Large intestine (tissue), 3 donors: ENCODE measurements around the gene SLC2A11. TPM values are rescaled to one million over a fixed set of nuclear protein-coding genes. Genes with fewer than 3 reads are reported as not detected.

Source experiments
- DNase-seq, 2 donors: peaks; one replicate each; pipeline versions ENCODE4 v3.0.0 to v3.0.0-alpha.2; 2013
- H3K27ac ChIP-seq: one replicate; pipeline ENCODE4 v1.5.1; 2013; ENCODE audit warnings: low read length
- H3K27me3 ChIP-seq: 2 replicates; pipeline ENCODE4 v1.6.1; 2013; ENCODE audit warnings: low read length; ENCODE audit not compliant: control insufficient read depth, insufficient read depth
- H3K36me3 ChIP-seq: 2 replicates; pipeline ENCODE4 v1.6.1; 2013; ENCODE audit warnings: low read length; ENCODE audit not compliant: control insufficient read depth, insufficient read depth
- H3K4me1 ChIP-seq: one replicate; pipeline ENCODE4 v1.6.1; 2013; ENCODE audit warnings: low read length; ENCODE audit not compliant: control insufficient read depth, insufficient read depth
- H3K4me3 ChIP-seq: one replicate; pipeline ENCODE4 v1.5.1; 2013; ENCODE audit warnings: low read length
- H3K9me3 ChIP-seq: one replicate; pipeline ENCODE4 v1.6.1; 2013; ENCODE audit warnings: mild to moderate bottlenecking, low read depth, low read length, moderate library complexity; ENCODE audit not compliant: control insufficient read depth
- WGBS: methylation state at CpG from one replicate; pipeline ENCODE4 v1.1.5; 2013; ENCODE audit warnings: low lambda C conversion rate; ENCODE audit not compliant: insufficient coverage; 5-methylcytosine and 5-hydroxymethylcytosine counted together
- polyA plus RNA-seq: library from polyadenylated mRNA; unstranded; fragments of 120-200 nt; gene quantifications from one replicate; pipeline ENCODE4 v1.2.1, GENCODE V29; 2013

SLC2A11 gene
- polyA plus RNA-seq, 1 donor = 19.3 TPM

DNA sequence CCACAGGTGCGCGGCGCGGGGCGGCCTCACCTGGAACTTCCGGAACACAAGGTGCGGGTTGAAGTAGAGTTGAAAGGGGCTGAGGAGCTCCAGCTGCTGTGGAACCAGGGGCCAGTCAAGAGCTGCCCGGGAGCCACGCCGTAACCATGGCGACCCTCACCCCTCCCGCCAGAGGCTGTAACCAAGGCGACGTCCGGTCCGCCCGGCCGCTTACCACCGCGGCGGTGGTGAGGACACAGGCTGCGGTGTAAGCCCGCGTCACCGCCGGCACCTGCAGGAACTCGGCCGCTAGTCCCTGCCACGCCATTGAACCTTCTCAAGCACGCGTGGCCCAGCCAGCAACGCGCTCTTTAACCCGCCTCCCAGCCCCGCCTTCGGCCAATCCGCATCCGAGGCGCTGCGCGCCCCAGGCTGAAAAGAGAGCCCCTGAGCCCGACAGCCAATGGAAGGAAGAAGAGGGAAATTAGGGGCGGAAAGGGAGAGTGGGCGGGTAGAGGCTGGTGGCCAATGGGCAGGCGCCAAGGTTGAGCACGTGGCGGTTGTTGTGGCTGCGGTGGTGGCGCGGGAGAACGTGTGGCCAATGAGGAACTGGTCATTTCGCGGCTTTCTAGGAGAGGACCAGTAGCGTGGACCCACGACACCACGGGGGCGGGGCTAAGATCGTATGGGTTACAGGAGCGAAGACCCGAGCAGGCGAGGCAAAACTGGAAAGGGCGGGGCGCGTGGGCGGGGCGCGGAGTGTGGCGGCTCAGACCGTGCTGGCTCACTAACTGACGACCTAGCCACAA lies 18.8 kb upstream of the SLC2A11 start, which contains the start of gene DERL3:
Gene DERL3, minus strand, starts transcription at position 326 of the 788 bp plus-strand sequence. Its CDS starts 19 bp downstream, at position 307.
- peak; percentile 96 to 98 for DNase-seq
- Histone ChIP-seq H3K27ac (no peak within 1 kb of the TSS), H3K36me3 (peaks cover 29% of the 10 kb centered on the region), H3K9me3 (peaks cover 6% of the 10 kb centered on the region), H3K4me1 (peaks cover 14% of the 10 kb centered on the region), H3K27me3 (peaks cover 10% of the 10 kb centered on the region), H3K4me3 (peak within 1 kb of the TSS; percentile 41)
- WGBS = no CpG with 5 or more reads among the region's 70 CpGs

DNA sequence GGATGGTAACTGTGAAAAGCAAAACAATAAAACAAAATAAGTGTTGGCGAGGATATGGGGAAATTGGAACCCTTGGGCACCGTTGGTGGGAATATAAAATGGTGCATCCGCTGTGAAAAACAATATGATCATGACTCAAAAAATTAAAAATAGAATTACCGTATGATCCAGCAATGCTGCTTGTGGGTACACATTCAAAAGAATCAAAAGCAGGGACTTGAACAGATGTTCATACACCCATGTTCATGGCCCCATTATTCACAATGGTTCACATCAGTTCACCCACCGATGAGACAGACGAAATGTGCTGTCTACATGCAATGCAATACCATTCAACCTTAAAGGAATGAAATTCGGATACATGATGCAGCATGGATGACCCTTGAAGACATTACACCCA lies 17.6 kb upstream of the SLC2A11 start:
- H3K27me3 ChIP-seq = peaks cover 10% of the 10 kb centered on the region
- no peak overlapping the region for H3K4me3 ChIP-seq
- H3K9me3 ChIP-seq = peaks cover 6% of the 10 kb centered on the region
- DNase-seq = no peak
- WGBS = 100% methylated on average over 4 of the region's 7 CpGs
- peaks cover 14% of the 10 kb centered on the region for H3K4me1 ChIP-seq
- H3K27ac ChIP-seq = no peak overlapping the region
- H3K36me3 ChIP-seq = peaks cover 19% of the 10 kb centered on the region

DNA sequence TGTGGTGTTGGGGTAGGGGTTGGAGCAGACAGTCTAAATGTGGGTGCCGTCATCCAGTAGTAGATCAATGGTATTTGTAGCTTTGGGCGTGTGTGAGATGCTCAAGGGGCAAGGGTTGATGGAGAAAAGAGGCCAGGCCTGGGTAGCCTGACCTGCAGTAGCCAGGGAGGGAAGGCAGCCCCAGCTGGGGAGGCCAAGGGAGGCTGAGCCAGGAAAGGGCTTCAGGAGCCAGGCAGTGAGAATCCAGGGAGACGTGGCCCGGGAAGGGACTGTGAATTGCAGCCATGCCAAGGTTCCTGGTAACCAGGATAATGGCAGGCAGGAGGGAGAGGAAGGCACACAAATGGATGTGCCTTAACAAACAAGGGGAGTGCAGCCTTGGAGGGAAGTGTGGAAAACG lies 16.4 kb upstream of the SLC2A11 start:
- peaks cover 14% of the 10 kb centered on the region for H3K4me1 ChIP-seq
- peaks cover 6% of the 10 kb centered on the region for H3K9me3 ChIP-seq
- WGBS = no CpG with 5 or more reads among the region's 5 CpGs
- peaks cover 10% of the 10 kb centered on the region for H3K27me3 ChIP-seq
- no peak overlapping the region for H3K27ac ChIP-seq
- H3K36me3 ChIP-seq = peaks cover 7% of the 10 kb centered on the region
- no peak overlapping the region for H3K4me3 ChIP-seq
- no peak for DNase-seq

DNA sequence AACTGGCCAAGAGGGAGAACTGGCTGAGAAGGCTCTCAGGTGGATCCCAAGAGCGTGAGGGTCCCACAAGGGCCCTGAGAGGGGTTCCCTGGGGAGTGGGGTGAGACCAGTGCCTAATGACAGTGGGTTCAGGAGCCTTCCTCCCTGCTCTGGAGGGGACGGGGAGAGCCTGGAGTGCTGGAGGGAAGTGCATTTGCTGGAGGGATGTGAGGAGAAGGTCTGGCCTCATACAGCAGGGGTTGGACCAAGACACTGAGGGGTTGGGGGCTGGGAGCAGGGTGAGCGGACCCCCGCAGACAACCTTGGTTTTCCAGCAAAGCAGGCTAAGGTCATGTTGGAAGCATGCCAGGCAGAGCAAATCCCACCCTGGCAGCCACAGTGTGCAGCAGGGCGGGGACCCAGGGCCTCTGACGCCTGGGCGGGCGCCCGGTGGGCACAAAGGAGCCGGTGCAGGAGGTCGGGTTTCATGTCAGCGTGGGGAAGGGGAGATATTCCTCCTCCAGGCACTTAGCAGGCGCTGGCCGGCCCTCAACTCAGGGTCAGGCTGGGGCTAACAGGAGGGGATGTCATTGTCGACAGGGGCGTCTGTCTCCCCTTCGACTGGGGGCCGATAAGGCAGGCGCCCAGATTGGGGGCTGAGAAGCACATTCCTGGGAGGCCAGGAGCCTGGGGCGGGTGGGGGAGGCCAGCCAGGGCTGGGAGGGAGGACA lies 15.8 kb upstream of the SLC2A11 start:
- no CpG with 5 or more reads among the region's 20 CpGs for WGBS
- Histone ChIP-seq H3K27me3 (peaks cover 10% of the 10 kb centered on the region), H3K9me3 (peaks cover 6% of the 10 kb centered on the region), H3K36me3 (peaks cover 6% of the 10 kb centered on the region), H3K4me3 (no peak overlapping the region), H3K27ac (no peak overlapping the region), H3K4me1 (peaks cover 14% of the 10 kb centered on the region)
- DNase-seq = no peak

DNA sequence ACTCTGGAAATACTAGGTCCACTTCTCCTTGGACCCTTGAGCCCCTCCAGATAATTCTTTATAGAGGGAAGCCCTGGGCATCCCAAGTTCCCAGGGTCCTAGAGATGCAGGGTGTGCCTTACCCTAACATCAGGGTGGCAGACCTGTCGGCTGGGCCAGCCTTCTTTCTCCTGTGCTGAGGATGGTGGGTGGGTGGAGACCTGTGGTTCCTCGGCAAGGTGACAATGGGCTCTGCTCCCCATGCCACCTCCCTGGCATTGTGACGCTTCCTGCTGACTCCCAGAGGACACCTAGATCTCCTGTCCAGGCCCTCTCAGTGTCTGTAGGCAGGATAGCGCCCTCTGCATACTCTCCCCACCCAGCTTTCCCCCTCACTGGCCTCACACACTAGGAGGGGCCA lies 15.1 kb upstream of the SLC2A11 start:
- Histone ChIP-seq H3K27ac (no peak overlapping the region), H3K4me3 (no peak overlapping the region), H3K27me3 (peaks cover 10% of the 10 kb centered on the region), H3K9me3 (peaks cover 6% of the 10 kb centered on the region), H3K4me1 (peaks cover 14% of the 10 kb centered on the region), H3K36me3 (peaks cover 3% of the 10 kb centered on the region)
- no peak for DNase-seq
- WGBS = 67% methylated on average over 1 of the region's 4 CpGs

DNA sequence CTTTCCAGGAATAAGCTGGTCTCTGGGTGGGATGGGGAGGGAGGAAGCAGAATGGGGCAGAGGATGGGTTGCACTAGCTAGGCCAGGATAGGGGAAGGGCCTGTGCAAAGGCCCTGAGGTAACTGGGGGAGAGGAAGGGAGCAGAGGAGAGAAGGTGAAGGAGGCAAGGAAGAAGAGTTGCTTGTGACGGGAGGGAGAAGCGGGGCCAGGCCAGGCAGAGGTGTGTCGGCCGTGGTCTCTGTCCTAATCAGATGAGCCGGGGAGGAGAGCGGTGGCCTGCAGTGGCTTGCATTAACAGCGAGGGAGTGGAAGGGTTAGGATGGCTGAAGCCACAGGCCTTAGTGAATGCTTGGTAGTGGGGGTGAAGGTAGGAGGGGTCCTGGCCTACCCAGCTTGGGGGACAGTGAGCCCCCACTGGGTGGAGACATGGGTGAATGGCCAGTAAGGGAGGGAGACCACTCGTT lies 12.9 kb upstream of the SLC2A11 start:
- no peak for DNase-seq
- H3K27me3 ChIP-seq = peaks cover 8% of the 10 kb centered on the region
- peaks cover 9% of the 10 kb centered on the region for H3K4me1 ChIP-seq
- 68% methylated on average over 4 of the region's 8 CpGs for WGBS
- H3K4me3 ChIP-seq = no peak overlapping the region
- H3K36me3 ChIP-seq = no peaks in the 10 kb centered on the region
- peak overlapping the region; percentile 17 for H3K27ac ChIP-seq
- H3K9me3 ChIP-seq = no peaks in the 10 kb centered on the region

DNA sequence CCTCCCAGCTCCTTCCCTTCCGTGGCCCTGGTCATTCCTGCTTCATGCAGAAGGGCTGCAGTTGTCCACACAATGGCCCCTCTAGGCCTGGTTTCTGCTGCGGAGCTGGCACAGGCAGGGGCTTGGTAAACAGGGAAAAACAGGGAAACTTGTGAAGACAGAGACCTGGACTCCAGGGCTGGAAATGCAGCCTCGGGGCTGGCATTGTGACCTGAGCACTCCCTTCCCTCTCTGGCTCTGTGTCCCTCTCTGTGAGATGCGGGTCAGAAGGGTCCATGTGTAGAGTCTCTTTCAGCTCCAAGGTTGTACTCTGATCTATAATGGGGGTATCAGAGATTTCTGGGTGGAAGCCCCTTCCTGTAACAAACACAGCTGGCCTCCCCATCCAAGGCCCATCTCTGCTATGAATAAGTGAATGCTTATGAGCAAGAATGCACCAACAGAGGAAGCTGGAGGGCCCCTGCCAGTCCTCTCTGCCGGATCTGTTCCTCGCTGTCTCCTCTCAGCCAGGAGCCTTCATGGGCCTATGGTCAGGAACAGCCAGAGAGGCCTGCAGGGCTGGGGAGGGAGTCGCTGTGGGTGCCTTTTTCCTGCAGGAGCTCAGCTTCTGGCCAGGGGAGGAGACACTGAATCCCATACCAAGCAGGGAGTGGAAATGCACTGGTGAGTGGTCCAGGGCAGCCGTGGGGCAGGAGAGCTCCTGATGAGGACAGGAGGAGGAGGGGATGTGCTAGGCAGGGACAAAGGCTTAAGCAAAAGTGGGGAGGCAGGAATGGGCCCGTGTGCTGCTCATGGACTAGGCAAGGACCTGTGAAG lies 12.2 kb upstream of the SLC2A11 start:
- no peak overlapping the region for H3K27ac ChIP-seq

DNA sequence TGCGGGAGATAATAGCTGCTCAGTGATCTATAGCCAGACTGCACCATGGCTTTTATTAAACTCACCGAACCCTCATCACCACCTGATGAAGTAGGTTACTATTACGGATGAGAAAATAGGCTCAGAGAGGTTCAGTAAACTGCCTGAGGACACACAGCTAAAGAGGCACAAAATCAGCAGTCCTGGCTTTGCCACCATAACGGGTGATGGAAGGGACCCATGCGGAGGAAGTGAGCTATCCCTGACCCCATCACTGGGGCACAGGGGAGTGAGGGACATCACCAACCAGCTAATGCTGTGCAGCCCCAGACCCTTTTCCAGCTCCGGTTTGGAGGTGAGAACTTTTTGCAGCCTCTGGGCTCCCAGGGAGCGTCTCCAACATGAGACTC lies 11.6 kb upstream of the SLC2A11 start:
- Histone ChIP-seq H3K4me3 (no peak overlapping the region), H3K27ac (no peak overlapping the region), H3K36me3 (no peaks in the 10 kb centered on the region), H3K27me3 (peaks cover 8% of the 10 kb centered on the region), H3K9me3 (no peaks in the 10 kb centered on the region), H3K4me1 (peaks cover 9% of the 10 kb centered on the region)
- DNase-seq = no peak
- no CpG with 5 or more reads among the region's 7 CpGs for WGBS

More for the DNA sequence above, 12.2 kb upstream of the SLC2A11 start:
- Histone ChIP-seq H3K36me3 (no peaks in the 10 kb centered on the region), H3K4me1 (peaks cover 9% of the 10 kb centered on the region), H3K9me3 (no peaks in the 10 kb centered on the region), H3K27me3 (peaks cover 8% of the 10 kb centered on the region), H3K4me3 (no peak overlapping the region)
- no peak for DNase-seq
- WGBS = 62% methylated on average over 3 of the region's 9 CpGs

DNA sequence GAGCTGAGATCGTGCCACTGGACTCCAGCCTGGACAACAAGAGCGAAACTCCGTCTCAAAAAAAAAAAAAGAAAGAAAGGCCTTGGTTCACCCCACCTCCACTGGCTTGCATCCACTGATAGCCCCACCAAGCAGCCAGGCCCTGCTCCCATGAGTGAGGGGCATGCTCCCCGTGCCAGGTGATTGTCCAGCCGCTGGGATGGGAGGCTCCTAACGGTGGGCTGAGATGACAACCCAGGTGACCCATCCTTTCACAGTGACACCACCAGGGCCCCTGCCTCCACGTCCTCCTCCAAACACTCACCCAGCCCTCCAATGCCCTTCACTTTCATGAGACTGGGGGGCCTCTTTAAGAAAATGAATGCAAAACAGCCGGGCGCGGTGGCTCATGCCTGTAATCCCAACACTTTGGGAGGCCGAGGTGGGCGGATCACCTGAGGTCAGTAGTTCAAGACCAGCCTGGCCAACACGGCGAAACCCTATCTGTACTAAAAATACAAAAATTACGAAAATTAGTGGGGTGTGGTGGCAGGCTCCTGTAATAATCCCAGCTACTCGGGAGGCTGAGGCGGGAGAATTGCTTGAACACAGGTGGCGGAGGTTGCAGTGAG lies 10.3 kb upstream of the SLC2A11 start:
- H3K36me3 ChIP-seq = no peaks in the 10 kb centered on the region
- H3K27ac ChIP-seq = no peak overlapping the region
- H3K27me3 ChIP-seq = peaks cover 4% of the 10 kb centered on the region
- DNase-seq = no peak
- H3K4me1 ChIP-seq = peaks cover 9% of the 10 kb centered on the region
- WGBS = 80% methylated on average over 2 of the region's 18 CpGs
- no peak overlapping the region for H3K4me3 ChIP-seq
- H3K9me3 ChIP-seq = no peaks in the 10 kb centered on the region
